Measurements from ENCODE around the gene LRRC73.

DNA sequence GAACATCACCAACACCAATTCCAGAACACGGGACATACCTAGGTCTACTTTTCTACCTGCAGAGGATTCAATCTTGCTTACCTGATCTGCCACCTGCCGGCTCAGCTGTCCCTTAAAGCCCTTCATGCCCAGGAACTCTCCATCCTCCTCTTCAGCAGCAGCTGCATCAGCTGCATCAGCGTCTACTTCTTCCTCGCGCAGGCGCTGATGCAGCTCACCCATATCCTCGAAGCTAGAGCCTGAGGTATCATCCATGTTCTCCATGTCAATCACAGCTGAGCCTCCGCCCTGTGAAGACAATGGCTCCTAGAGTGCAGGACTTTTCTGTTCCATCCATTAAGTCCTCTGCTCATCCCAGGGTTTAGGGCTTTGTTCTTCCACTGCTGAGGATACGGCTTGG, 5.7 kb upstream of the LRRC73 start:
- TF ChIP-seq, protein P1, sequence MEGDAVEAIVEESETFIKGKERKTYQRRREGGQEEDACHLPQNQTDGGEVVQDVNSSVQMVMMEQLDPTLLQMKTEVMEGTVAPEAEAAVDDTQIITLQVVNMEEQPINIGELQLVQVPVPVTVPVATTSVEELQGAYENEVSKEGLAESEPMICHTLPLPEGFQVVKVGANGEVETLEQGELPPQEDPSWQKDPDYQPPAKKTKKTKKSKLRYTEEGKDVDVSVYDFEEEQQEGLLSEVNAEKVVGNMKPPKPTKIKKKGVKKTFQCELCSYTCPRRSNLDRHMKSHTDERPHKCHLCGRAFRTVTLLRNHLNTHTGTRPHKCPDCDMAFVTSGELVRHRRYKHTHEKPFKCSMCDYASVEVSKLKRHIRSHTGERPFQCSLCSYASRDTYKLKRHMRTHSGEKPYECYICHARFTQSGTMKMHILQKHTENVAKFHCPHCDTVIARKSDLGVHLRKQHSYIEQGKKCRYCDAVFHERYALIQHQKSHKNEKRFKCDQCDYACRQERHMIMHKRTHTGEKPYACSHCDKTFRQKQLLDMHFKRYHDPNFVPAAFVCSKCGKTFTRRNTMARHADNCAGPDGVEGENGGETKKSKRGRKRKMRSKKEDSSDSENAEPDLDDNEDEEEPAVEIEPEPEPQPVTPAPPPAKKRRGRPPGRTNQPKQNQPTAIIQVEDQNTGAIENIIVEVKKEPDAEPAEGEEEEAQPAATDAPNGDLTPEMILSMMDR (IDR thresholded peaks at IDR 0.05; ENCODE audit: low read depth, low read length, missing input control): no peak
- TF ChIP-seq SP1 (IDR thresholded peaks at IDR 0.05): no peak
- no peak for TF ChIP-seq TAF1 (conservative IDR thresholded peaks at IDR 0.05)
- TF ChIP-seq RAD21 (IDR thresholded peaks at IDR 0.05): no peak
- no peak for TF ChIP-seq GABPA (IDR thresholded peaks at IDR 0.05 in 1 of 2, conservative IDR thresholded peaks at IDR 0.05 in 1 of 2)
- no peak for TF ChIP-seq EGR1 (IDR thresholded peaks at IDR 0.05; ENCODE audit: low read depth in 2 of 2)

Data from liver (tissue), 3 donors.